CD4-positive, CD25-positive, alpha-beta regulatory T cell (primary cell): ENCODE data around the gene MIPEP. TPM values are rescaled to one million over a fixed set of nuclear protein-coding genes. Genes with fewer than 3 reads are reported as not detected.

Experiments used
- ATAC-seq, 2 donors: fragments of 150-1000 bp; cut with Tn5 transposase; one replicate each; pipeline ENCODE4 v1.10.0; 2021; ENCODE audit warnings: low read depth in 2 of 2, moderate number of reproducible peaks in 2 of 2, moderate library complexity in 1 of 2
- DNase-seq, 3 donors: peaks; one replicate each; pipeline versions ENCODE4 v3.0.0 to v3.0.0-alpha.2; 2012 to 2022; ENCODE audit warnings: mixed read lengths in 1 of 3
- H3K27ac ChIP-seq: one replicate; pipeline ENCODE4 v1.7.0; 2013; ENCODE audit warnings: mild to moderate bottlenecking, low read length; ENCODE audit not compliant: insufficient read depth, poor library complexity, severe bottlenecking
- H3K27me3 ChIP-seq: one replicate; pipeline ENCODE4 v1.7.0; 2013; ENCODE audit warnings: low read length; ENCODE audit not compliant: control insufficient read depth, insufficient read depth
- H3K36me3 ChIP-seq: one replicate; pipeline ENCODE4 v1.7.0; 2013; ENCODE audit warnings: mild to moderate bottlenecking, low read length, moderate library complexity; ENCODE audit not compliant: control insufficient read depth, insufficient read depth
- H3K4me1 ChIP-seq: 2 replicates; pipeline ENCODE4 v1.7.0; 2013; ENCODE audit warnings: mild to moderate bottlenecking, low read length; ENCODE audit not compliant: insufficient read depth, control insufficient read depth, poor library complexity, severe bottlenecking
- H3K4me3 ChIP-seq: one replicate; pipeline ENCODE4 v1.7.0; 2013; ENCODE audit warnings: low read depth, mild to moderate bottlenecking, low read length, moderate library complexity
- H3K9me3 ChIP-seq, 2 experiments: 1 replicate in 1 of 2; 2 replicates in 1 of 2; pipeline ENCODE4 v1.7.0; 2013; ENCODE audit warnings: low read length in 2 of 2, mild to moderate bottlenecking in 1 of 2, moderate library complexity in 1 of 2; ENCODE audit not compliant: control insufficient read depth in 2 of 2
- H3K27ac Mint-ChIP-seq, 3 donors: one replicate each; pipeline ENCODE4 v1.8.0; 2020 to 2022; ENCODE audit warnings: mild to moderate bottlenecking in 3 of 3, mixed read lengths in 3 of 3, moderate library complexity in 2 of 3
- H3K27me3 Mint-ChIP-seq: one replicate; pipeline ENCODE4 v1.8.0; 2022; ENCODE audit warnings: mild to moderate bottlenecking, mixed read lengths
- H3K36me3 Mint-ChIP-seq: one replicate; pipeline ENCODE4 v1.8.0; 2020; ENCODE audit warnings: mixed read lengths
- H3K4me1 Mint-ChIP-seq, 4 donors: one replicate each; pipeline ENCODE4 v1.8.0; 2020 to 2022; ENCODE audit warnings: mixed read lengths in 4 of 4, mild to moderate bottlenecking in 1 of 4
- H3K4me3 Mint-ChIP-seq, 4 donors: one replicate each; pipeline ENCODE4 v1.8.0; 2020 to 2022; ENCODE audit warnings: mild to moderate bottlenecking in 4 of 4, mixed read lengths in 4 of 4, moderate library complexity in 3 of 4
- H3K9me3 Mint-ChIP-seq, 7 donors: one replicate each; pipeline ENCODE4 v1.8.0; 2020 to 2022; ENCODE audit warnings: mixed read lengths in 7 of 7, mild to moderate bottlenecking in 3 of 7, moderate library complexity in 2 of 7
- polyA plus RNA-seq, 4 donors: library from polyadenylated mRNA; unstranded; fragments of 300-500 nt; fragmentation: Illumina TruSeq; gene quantifications; one replicate each; pipeline ENCODE4 v1.2.3, GENCODE V29; 2021
- total RNA-seq: library from RNA; stranded (reverse); gene quantifications from one replicate; pipeline ENCODE4 v1.2.3, GENCODE V29; 2022

Gene MIPEP
- total and polyA plus RNA-seq, 5 donors from 2014 or later: 4.9 to 22.0 (median 19.3) TPM

DNA sequence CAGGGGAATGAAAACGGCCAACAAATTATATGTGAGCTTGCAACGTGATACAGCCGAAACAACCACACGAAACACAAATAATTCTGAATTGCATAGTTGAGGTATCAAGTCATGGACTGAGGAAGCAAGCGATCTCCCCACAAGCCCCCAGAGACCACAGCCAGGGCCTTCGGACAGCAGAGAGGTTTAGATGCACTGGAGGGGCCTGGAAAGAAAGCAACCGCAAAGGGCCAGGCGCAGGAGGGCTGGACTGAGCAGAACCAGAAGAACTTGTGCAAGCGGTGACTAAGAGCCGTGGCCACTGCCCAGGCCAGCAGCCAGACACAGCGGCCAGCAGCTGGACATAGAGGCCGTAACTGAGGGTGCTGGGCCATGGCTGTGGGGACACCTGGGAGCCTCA lies 187.6 kb downstream of the MIPEP start:
- ATAC-seq: no peak
- H3K4me3 Mint-ChIP-seq: no peak overlapping the region
- H3K4me1 ChIP-seq: peaks cover 1% of the 10 kb centered on the region
- peaks cover 5% of the 10 kb centered on the region for H3K27me3 Mint-ChIP-seq
- no peak overlapping the region for H3K4me3 ChIP-seq
- H3K9me3 ChIP-seq: no peaks in the 10 kb centered on the region
- H3K36me3 Mint-ChIP-seq: no peaks in the 10 kb centered on the region
- no peaks in the 10 kb centered on the region for H3K36me3 ChIP-seq
- H3K9me3 Mint-ChIP-seq: no peaks in the 10 kb centered on the region
- peaks cover 0 to 12% (median 10%) of the 10 kb centered on the region in 4 donors for H3K4me1 Mint-ChIP-seq
- DNase-seq: no peak
- no peaks in the 10 kb centered on the region for H3K27me3 ChIP-seq
- H3K27ac Mint-ChIP-seq: no peak overlapping the region
- H3K27ac ChIP-seq: no peak overlapping the region

GRCh38 chr13:23701186-23701585 lies 188.0 kb downstream of the MIPEP start:
- no peaks in the 10 kb centered on the region for H3K36me3 Mint-ChIP-seq
- peaks cover 5% of the 10 kb centered on the region for H3K27me3 Mint-ChIP-seq
- H3K4me1 ChIP-seq: peaks cover 6% of the 10 kb centered on the region
- H3K4me3 ChIP-seq: no peak overlapping the region
- DNase-seq (no peak), ATAC-seq (no peak)
- H3K4me1 Mint-ChIP-seq: peaks cover 0 to 17% (median 14%) of the 10 kb centered on the region in 4 donors
- H3K36me3 ChIP-seq: no peaks in the 10 kb centered on the region
- H3K9me3 ChIP-seq: no peaks in the 10 kb centered on the region
- H3K27me3 ChIP-seq: no peaks in the 10 kb centered on the region
- H3K4me3 Mint-ChIP-seq: no peak overlapping the region
- H3K27ac Mint-ChIP-seq: no peak overlapping the region
- no peaks in the 10 kb centered on the region for H3K9me3 Mint-ChIP-seq
- H3K27ac ChIP-seq: no peak overlapping the region

DNA sequence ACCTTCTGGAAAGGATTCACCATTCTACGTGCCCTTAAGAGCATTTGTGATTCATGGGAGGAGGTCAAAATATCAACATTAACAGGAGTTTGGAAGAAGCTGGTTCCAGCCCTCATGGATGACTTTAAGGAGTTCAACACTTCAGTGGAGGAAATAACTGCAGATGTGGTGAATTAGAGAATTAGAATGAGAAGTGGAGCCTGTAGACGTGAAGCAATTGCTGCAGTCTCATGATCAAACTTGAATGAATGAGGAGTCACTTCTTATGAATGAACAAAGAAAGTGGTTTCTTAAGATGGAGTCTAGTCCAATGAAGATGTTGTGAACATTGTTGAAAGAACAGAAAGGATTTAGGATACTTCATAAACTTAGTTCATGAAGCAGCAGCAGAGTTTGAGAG lies 189.9 kb downstream of the MIPEP start:
- H3K27me3 ChIP-seq: no peaks in the 10 kb centered on the region
- no peaks in the 10 kb centered on the region for H3K36me3 ChIP-seq
- no peak overlapping the region for H3K27ac Mint-ChIP-seq
- peaks cover 10% of the 10 kb centered on the region for H3K27me3 Mint-ChIP-seq
- H3K4me3 ChIP-seq: no peak overlapping the region
- H3K4me1 ChIP-seq: peaks cover 13% of the 10 kb centered on the region
- ATAC-seq (no peak), DNase-seq (no peak)
- peaks cover 3% of the 10 kb centered on the region for H3K36me3 Mint-ChIP-seq
- H3K27ac ChIP-seq: no peak overlapping the region
- no peaks in the 10 kb centered on the region for H3K9me3 Mint-ChIP-seq
- H3K9me3 ChIP-seq: no peaks in the 10 kb centered on the region
- peaks cover under 1 to 26% (median 19%) of the 10 kb centered on the region in 4 donors for H3K4me1 Mint-ChIP-seq
- H3K4me3 Mint-ChIP-seq: no peak overlapping the region

DNA sequence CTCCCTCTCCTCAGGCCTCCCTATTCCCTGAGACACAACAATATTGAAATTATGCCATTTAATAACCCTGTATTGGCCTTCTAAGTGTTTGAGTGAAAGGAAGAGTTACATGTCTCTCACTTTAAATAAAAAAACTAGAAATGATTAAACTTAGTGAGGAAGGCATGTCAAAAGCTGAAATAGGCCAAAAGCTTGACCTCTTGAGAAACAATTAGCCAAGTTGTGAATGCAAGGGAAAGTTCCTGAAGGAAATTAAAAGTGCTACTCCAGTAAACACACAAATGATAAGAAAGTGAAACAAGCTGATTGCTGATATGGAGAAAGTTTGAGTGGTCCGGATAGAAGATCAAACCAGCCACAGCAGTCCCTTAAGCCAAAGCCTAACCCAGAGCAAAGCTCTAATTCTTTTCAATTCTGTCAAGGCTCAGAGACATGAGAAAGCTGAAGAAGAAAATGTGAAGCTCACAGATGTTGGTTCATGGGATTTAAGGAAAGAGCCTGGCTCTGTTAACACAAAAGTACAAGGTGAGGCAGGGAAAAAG lies 191.4 kb downstream of the MIPEP start:
- Mint-ChIP-seq H3K27ac (peak overlapping the region in 2 of 3 donors; percentile 4 to 10), H3K4me1 (peaks cover 7 to 29% (median 21%) of the 10 kb centered on the region in 4 donors), H3K9me3 (no peaks in the 10 kb centered on the region), H3K27me3 (peaks cover 10% of the 10 kb centered on the region), H3K4me3 (peak overlapping the region in 1 of 4 donors; percentile 46), H3K36me3 (peaks cover 3% of the 10 kb centered on the region)
- no peak for ATAC-seq
- Histone ChIP-seq H3K4me1 (peaks cover 13% of the 10 kb centered on the region), H3K36me3 (no peaks in the 10 kb centered on the region), H3K9me3 (no peaks in the 10 kb centered on the region), H3K27ac (no peak overlapping the region), H3K4me3 (no peak overlapping the region), H3K27me3 (no peaks in the 10 kb centered on the region)
- no peak for DNase-seq

DNA sequence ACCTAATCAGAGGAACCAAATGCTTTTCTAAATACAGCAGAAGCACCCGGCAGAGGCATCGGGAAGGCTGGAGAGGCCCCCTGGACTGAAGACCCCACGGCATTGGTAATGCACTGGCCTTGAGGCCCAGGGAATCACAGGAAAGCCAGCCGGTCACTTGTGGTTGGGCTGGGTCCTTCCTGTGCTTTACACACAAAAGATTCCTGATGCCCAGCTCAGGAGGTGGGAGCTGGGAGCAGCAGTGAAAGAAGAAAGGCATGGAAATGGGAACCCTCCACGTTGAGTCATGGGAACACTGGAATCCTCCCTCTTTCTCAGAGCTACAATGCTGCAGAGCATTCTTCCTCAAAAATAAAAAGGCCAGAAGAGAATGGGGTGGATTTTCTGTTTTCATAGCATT lies 192.6 kb downstream of the MIPEP start:
- H3K9me3 Mint-ChIP-seq: no peaks in the 10 kb centered on the region
- ATAC-seq (no peak), DNase-seq (no peak)
- peak overlapping the region; percentile 97 to 99 (median 98) for H3K27ac Mint-ChIP-seq
- H3K36me3 ChIP-seq: no peaks in the 10 kb centered on the region
- H3K4me1 Mint-ChIP-seq: peaks cover 7 to 29% (median 21%) of the 10 kb centered on the region in 4 donors
- peak overlapping the region; percentile 57 for H3K4me3 ChIP-seq
- H3K27me3 Mint-ChIP-seq: peaks cover 10% of the 10 kb centered on the region
- H3K9me3 ChIP-seq: no peaks in the 10 kb centered on the region
- H3K4me1 ChIP-seq: peaks cover 13% of the 10 kb centered on the region
- peak overlapping the region; percentile 55 to 94 (median 91) for H3K4me3 Mint-ChIP-seq
- H3K27me3 ChIP-seq: no peaks in the 10 kb centered on the region
- peak overlapping the region; percentile 73 for H3K27ac ChIP-seq
- H3K36me3 Mint-ChIP-seq: peaks cover 3% of the 10 kb centered on the region

- H3K27ac ChIP-seq: peak overlapping the region; percentile 73
- H3K4me3 Mint-ChIP-seq: peak overlapping the region; percentile 55 to 94 (median 91)
- no peaks in the 10 kb centered on the region for H3K36me3 ChIP-seq
- DNase-seq (peak; percentile 25 to 90 (median 76)), ATAC-seq (peak; percentile 99)
- H3K4me1 ChIP-seq: peaks cover 13% of the 10 kb centered on the region
- H3K4me3 ChIP-seq: peak overlapping the region; percentile 57
- peaks cover 7% of the 10 kb centered on the region for H3K27me3 Mint-ChIP-seq
- peaks cover 7 to 29% (median 21%) of the 10 kb centered on the region in 4 donors for H3K4me1 Mint-ChIP-seq
- H3K36me3 Mint-ChIP-seq: peaks cover 3% of the 10 kb centered on the region
- H3K27ac Mint-ChIP-seq: peak overlapping the region; percentile 97 to 99 (median 98)
- H3K27me3 ChIP-seq: no peaks in the 10 kb centered on the region
- H3K9me3 Mint-ChIP-seq: no peaks in the 10 kb centered on the region
- no peaks in the 10 kb centered on the region for H3K9me3 ChIP-seq
These were observed 193.3 kb downstream of the MIPEP start for GRCh38 chr13:23695711-23696464.

DNA sequence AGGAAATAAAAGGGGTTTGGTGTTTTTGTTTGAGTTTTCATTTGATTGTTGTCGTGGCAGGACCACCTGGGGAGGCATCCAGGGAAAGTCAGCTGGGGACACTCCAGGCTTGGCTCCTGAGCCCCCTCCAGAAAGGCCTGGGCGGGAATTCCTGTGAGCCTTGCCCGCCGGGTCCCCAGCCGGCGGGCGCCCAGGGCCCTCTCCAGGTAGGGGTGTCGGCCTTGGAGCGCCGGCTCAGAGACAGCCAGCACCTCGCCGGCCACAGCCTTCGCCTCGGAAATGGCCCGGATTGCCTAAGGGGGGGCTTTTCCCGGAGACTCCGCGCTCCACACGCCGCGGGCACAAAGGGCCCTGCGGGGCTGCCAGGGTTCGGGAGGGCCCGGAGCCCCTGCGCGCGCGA lies 194.0 kb downstream of the MIPEP start:
- H3K4me3 ChIP-seq: no peak overlapping the region
- H3K27me3 Mint-ChIP-seq: peaks cover 11% of the 10 kb centered on the region
- H3K36me3 ChIP-seq: no peaks in the 10 kb centered on the region
- H3K27ac ChIP-seq: peak overlapping the region; percentile 73
- no peak for ATAC-seq
- H3K9me3 Mint-ChIP-seq: no peaks in the 10 kb centered on the region
- no peaks in the 10 kb centered on the region for H3K9me3 ChIP-seq
- peak overlapping the region in 2 of 4 donors; percentile 65 to 74 for H3K4me3 Mint-ChIP-seq
- peaks cover 3% of the 10 kb centered on the region for H3K36me3 Mint-ChIP-seq
- peaks cover 13% of the 10 kb centered on the region for H3K4me1 ChIP-seq
- peaks cover 7 to 29% (median 21%) of the 10 kb centered on the region in 4 donors for H3K4me1 Mint-ChIP-seq
- DNase-seq: no peak
- no peaks in the 10 kb centered on the region for H3K27me3 ChIP-seq
- peak overlapping the region in 2 of 3 donors; percentile 78 to 86 for H3K27ac Mint-ChIP-seq
